A549 (cell line): ENCODE results near the gene KIAA1671. TPM values are rescaled to one million over a fixed set of nuclear protein-coding genes. Genes with fewer than 3 reads are reported as not detected.

ENCODE experiments used
- ATAC-seq, 2 experiments: fragments of 200-7000 bp in 1 of 2; fragments of >200 bp in 1 of 2; cut with Nextera tagmentation in 1 of 2; cut with Tn5 transposase in 1 of 2; 3 replicates each; pipeline versions ENCODE4 v1.8.0 to v1.9.1; 2018 to 2020; ENCODE audit warnings: mild to moderate bottlenecking in 1 of 2, moderate library complexity in 1 of 2
- CTCF ChIA-PET: fragments of 300-600 bp; sonication (Branson Sonifier 250); formaldehyde crosslinking; extraction: SDS; loops from one replicate; lab custom pipeline; 2021; ENCODE audit warnings: antibody characterized with exemption, inconsistent platforms; lab: Yijun Ruan, JAX
- POLR2A ChIA-PET: fragments of 350-600 bp; formaldehyde crosslinking; extraction: SDS; loops from one replicate; lab custom pipeline; 2021; ENCODE audit warnings: antibody characterized with exemption, inconsistent platforms; lab: Yijun Ruan, JAX
- DNase-seq, 2 experiments: peaks; one replicate each; pipeline versions ENCODE4 v3.0.0 to v3.0.0-alpha.2; 2011 to 2016; ENCODE audit warnings: low read depth in 1 of 2, low spot score in 1 of 2
- FAIRE-seq: peaks from 2 replicates; lab custom pipeline; 2011; peaks lifted over from hg19 to GRCh38; lab: Jason Lieb, UNC
- H3K27ac ChIP-seq, 2 experiments: fragments of >200 bp; sonication (Bioruptor Twin); formaldehyde crosslinking; 3 replicates each; pipeline ENCODE4 v1.5.1; 2016 to 2017
- H3K4me1 ChIP-seq: fragments of >200 bp; sonication (Bioruptor Twin); formaldehyde crosslinking; 3 replicates; pipeline ENCODE4 v1.6.1; 2016
- H3K4me2 ChIP-seq: fragments of >200 bp; sonication (Bioruptor Twin); formaldehyde crosslinking; 3 replicates; pipeline ENCODE4 v1.6.1; 2016
- H3K4me3 ChIP-seq: fragments of >200 bp; sonication (Bioruptor Twin); formaldehyde crosslinking; 3 replicates; pipeline ENCODE4 v1.5.1; 2016
- H3K9me3 ChIP-seq: fragments of >200 bp; sonication (Bioruptor Twin); formaldehyde crosslinking; 3 replicates; pipeline ENCODE4 v1.6.1; 2016
- CHD2 ChIP-seq: fragments of 150-350 bp; IDR thresholded peaks from 2 replicates; pipeline ENCODE4 v1.6.1; 2014; ENCODE audit warnings: low read length; ENCODE audit not compliant: partially characterized antibody
- CTCF ChIP-seq: fragments of >200 bp; sonication (Bioruptor Twin); formaldehyde crosslinking; IDR thresholded peaks from 3 replicates; pipeline ENCODE4 v1.5.1; 2016
- EHF ChIP-seq: fragments of 250-450 bp; sonication (Bioruptor Pico); IDR thresholded peaks from 2 replicates; pipeline ENCODE4 v1.5.0; 2020; ENCODE audit warnings: mild to moderate bottlenecking
- EHMT2 ChIP-seq: fragments of 200-600 bp; sonication (generic); IDR thresholded peaks from 2 replicates; pipeline ENCODE4 v1.6.1; 2016; ENCODE audit warnings: antibody characterized with exemption, low read depth, mild to moderate bottlenecking, moderate library complexity
- ELK1 ChIP-seq: fragments of 150-350 bp; IDR thresholded peaks from 2 replicates; pipeline ENCODE4 v1.6.1; 2014; ENCODE audit warnings: low read depth, mild to moderate bottlenecking, low read length
- FOSB ChIP-seq: fragments of 250-450 bp; sonication (Bioruptor Pico); IDR thresholded peaks from 2 replicates; pipeline ENCODE4 v1.5.0; 2020; ENCODE audit warnings: mild to moderate bottlenecking, moderate library complexity
- HDAC2 ChIP-seq: fragments of 200-600 bp; sonication (generic); IDR thresholded peaks from 2 replicates; pipeline ENCODE4 v1.6.1; 2016
- HMGXB4 ChIP-seq: fragments of 250-450 bp; sonication (Bioruptor Pico); IDR thresholded peaks from 2 replicates; pipeline ENCODE4 v1.5.0; 2021; ENCODE audit warnings: mild to moderate bottlenecking, moderate library complexity, borderline replicate concordance
- HOXB5 ChIP-seq: fragments of 250-450 bp; sonication (Bioruptor Pico); IDR thresholded peaks from 2 replicates; pipeline ENCODE4 v1.5.0; 2020; ENCODE audit warnings: mild to moderate bottlenecking, moderate library complexity
- KDM1A ChIP-seq: fragments of 200-600 bp; sonication (generic); IDR thresholded peaks from 2 replicates; pipeline ENCODE4 v1.6.1; 2016; ENCODE audit warnings: low read depth, mild to moderate bottlenecking
- KDM5A ChIP-seq: fragments of 200-600 bp; sonication (generic); IDR thresholded peaks from 2 replicates; pipeline ENCODE4 v1.6.1; 2016; ENCODE audit warnings: antibody characterized with exemption, mild to moderate bottlenecking
- MAX ChIP-seq: IDR thresholded peaks from 2 replicates; pipeline ENCODE4 v1.6.1; 2012
- POLR2A ChIP-seq: IDR thresholded peaks from 2 replicates; pipeline ENCODE4 v1.6.1; 2012; ENCODE audit warnings: mild to moderate bottlenecking, low read length
- POLR2AphosphoS2 ChIP-seq: conservative IDR thresholded peaks from 2 replicates; pipeline ENCODE4 v1.6.1; 2012; ENCODE audit warnings: low read length, improper control_type of control experiment, inconsistent platforms
- RARB ChIP-seq: fragments of 250-450 bp; sonication (Bioruptor Pico); IDR thresholded peaks from 2 replicates; pipeline ENCODE4 v1.8.0; 2021; ENCODE audit warnings: mild to moderate bottlenecking, moderate library complexity
- REST ChIP-seq: fragments of 200-600 bp; sonication (generic); IDR thresholded peaks from 2 replicates; pipeline ENCODE4 v1.6.1; 2016; ENCODE audit warnings: antibody characterized with exemption, mild to moderate bottlenecking, moderate library complexity
- USF2 ChIP-seq: fragments of 450-650 bp; IDR thresholded peaks from 2 replicates; pipeline ENCODE4 v1.6.1; 2014; ENCODE audit warnings: antibody characterized with exemption
- WGBS: methylation state at CpG from one replicate; pipeline ENCODE4 v1.1.6; 2017; ENCODE audit errors: missing lambda C conversion rate; 5-methylcytosine and 5-hydroxymethylcytosine counted together
- polyA plus RNA-seq, 4 experiments: library from polyadenylated mRNA; depleted of rRNA in 3 of 4; stranded (reverse); fragments of >200 nt; fragmentation: RNase III in 1 of 4; extraction: RNeasy Plus Mini Kit Qiagen cat#74134 plus additional on column Dnase treatment in 1 of 4; gene quantifications; 2 replicates in 3 of 4; 3 replicates in 1 of 4; pipeline ENCODE4 v1.2.3, GENCODE V29; 2011 to 2017

Gene KIAA1671
- polyA plus RNA-seq, 2 of the 4 experiments (the other 2 are of a cell fraction): 5.3 to 7.9 TPM

DNA sequence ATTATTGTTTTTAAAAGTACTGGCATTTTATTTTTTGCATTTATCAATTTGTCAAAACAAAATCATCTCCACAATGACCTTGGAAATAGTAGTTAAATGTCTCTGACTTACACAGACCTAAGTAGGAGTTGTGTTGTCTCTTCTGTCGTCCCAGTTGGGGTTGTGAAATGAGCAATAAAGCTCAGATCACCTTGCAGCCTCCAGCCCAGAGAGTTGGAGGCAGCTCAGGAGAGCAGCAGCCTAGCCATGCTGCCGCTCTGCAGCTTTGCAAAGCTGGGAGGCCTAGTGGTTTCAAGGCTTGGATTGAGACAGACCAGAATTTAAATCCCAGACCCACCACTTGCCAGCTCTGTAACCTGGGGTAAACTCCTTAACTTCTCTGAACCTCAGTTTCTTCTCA is 181.9 kb downstream of the KIAA1671 start:
- Histone ChIP-seq H3K4me3 (no peak overlapping the region), H3K9me3 (no peaks in the 10 kb centered on the region), H3K27ac (no peak overlapping the region), H3K4me1 (no peaks in the 10 kb centered on the region), H3K4me2 (no peak overlapping the region)
- no peak for TF ChIP-seq KDM1A
- TF ChIP-seq MAX: no peak
- no peak for TF ChIP-seq POLR2A
- TF ChIP-seq EHF (CRISPR knock-in tag): no peak
- TF ChIP-seq USF2: no peak
- no peak for TF ChIP-seq KDM5A
- TF ChIP-seq CHD2: no peak
- no peak for TF ChIP-seq ELK1
- TF ChIP-seq RARB: no peak
- TF ChIP-seq CTCF: no peak
- TF ChIP-seq FOSB (CRISPR knock-in tag): no peak
- TF ChIP-seq HDAC2: no peak
- no peak for TF ChIP-seq HOXB5 (CRISPR knock-in tag)
- POLR2A ChIA-PET: no interaction called here
- CTCF ChIA-PET: interaction anchor here (0.6 kb wide), 1 partner anchor 50 kb away, joined by 3 read pairs; no protein-coding TSS in a partner anchor
- WGBS: 25% methylated on average over 1 of the region's 2 CpGs
- FAIRE-seq: no peak
- ATAC-seq: no peak
- no peak for DNase-seq

- DNase-seq: no peak
- ChIA-PET CTCF (no interaction called here), POLR2A (no interaction called here)
- WGBS: 71% methylated on average over 5 of the region's 5 CpGs
- H3K4me2 ChIP-seq: no peak overlapping the region
- no peak for FAIRE-seq
- ATAC-seq: no peak
- H3K9me3 ChIP-seq: no peaks in the 10 kb centered on the region
- no peak overlapping the region for H3K4me3 ChIP-seq
- no peak overlapping the region for H3K27ac ChIP-seq
- TF ChIP-seq REST (no peak), POLR2AphosphoS2 (no peak), HMGXB4 (CRISPR knock-in tag) (no peak), EHMT2 (no peak)
- no peaks in the 10 kb centered on the region for H3K4me1 ChIP-seq
Observed at GRCh38 chr22:25136953-25137576, 184.5 kb downstream of the KIAA1671 start.
